Ovary (tissue), 9 donors: Measurements from ENCODE around the gene KLRB1. TPM values are rescaled to one million over a fixed set of nuclear protein-coding genes. Genes with fewer than 3 reads are reported as not detected.
"Not testable (repeated sequence)": the region's sequence is repeated elsewhere in the genome, so short reads cannot be mapped to it uniquely, and the experiment has no call there.

ENCODE experiments used
- DNase-seq, 5 donors: peaks; one replicate each; pipeline ENCODE4 v3.0.0-alpha.2; 2019 to 2020
- H3K27ac ChIP-seq, 2 donors: fragments of 200-600 bp; one replicate each; pipeline versions ENCODE4 v1.5.1 to v1.8.0; 2019 to 2022
- H3K27me3 ChIP-seq: fragments of 200-600 bp; one replicate; pipeline ENCODE4 v1.8.0; 2022
- H3K36me3 ChIP-seq: fragments of 200-600 bp; sonication (generic); one replicate; pipeline ENCODE4 v1.5.1; 2019
- H3K4me1 ChIP-seq: one replicate; pipeline ENCODE4 v1.8.1; 2013; ENCODE audit warnings: mild to moderate bottlenecking, moderate library complexity; ENCODE audit not compliant: insufficient read depth
- H3K4me3 ChIP-seq: fragments of 200-600 bp; sonication (generic); one replicate; pipeline ENCODE4 v1.5.1; 2017
- H3K9me3 ChIP-seq, 2 donors: fragments of 200-600 bp in 1 of 2; sonication (generic) in 1 of 2; one replicate each; pipeline versions ENCODE4 v1.5.1 to v1.8.1; 2013 to 2019; ENCODE audit warnings: mild to moderate bottlenecking in 1 of 2, moderate library complexity in 1 of 2
- EP300 ChIP-seq: sonication (generic); formaldehyde crosslinking; IDR thresholded peaks from one replicate; pipeline ENCODE4 v1.6.1; 2017; ENCODE audit warnings: antibody characterized with exemption
- POLR2A ChIP-seq: fragments of 450-650 bp; IDR thresholded peaks from one replicate; pipeline ENCODE4 v1.6.1; 2017; ENCODE audit warnings: antibody characterized with exemption, mild to moderate bottlenecking, moderate library complexity
- WGBS, 3 donors: extraction: QIAGEN DNeasy Blood & Tissue Kit in 1 of 3; methylation state at CpG; one replicate each; pipeline versions ENCODE4 v1.1.5 to v1.1.7; 2013 to 2017; 5-methylcytosine and 5-hydroxymethylcytosine counted together
- intact Hi-C, 4 donors: fragments of 100-400 bp; cut with DNase I; formaldehyde crosslinking; loops; one replicate each; pipeline versions ENCODE4 v1.11.0 to v1.15.1; 2022 to 2023
- polyA plus RNA-seq, 2 donors: library from polyadenylated mRNA; stranded (reverse); fragments of 200-250 nt in 1 of 2; fragments of 350-450 nt in 1 of 2; fragmentation: Illumina TruSeq in 1 of 2; extraction: RNeasy Lipid Tissue Mini Kit (QIAGEN cat#74804) in 1 of 2; gene quantifications; one replicate each; pipeline ENCODE4 v1.2.3, GENCODE V29; 2013 to 2014
- total RNA-seq, 7 donors: library from RNA; depleted of rRNA in 2 of 7; stranded (reverse); fragments of >200 nt in 2 of 7; fragmentation: NEBNext Ultra II Directional in 3 of 7; extraction: Animal tissue kit (Norgen Biotek cat#: 25700) in 3 of 7; gene quantifications; one replicate each; pipeline versions ENCODE4 v1.1.0 to v1.2.4, GENCODE V29; 2016 to 2023
- TF ChIP-seq, protein P1 (sequence below), 3 donors: fragments of 450-650 bp in 2 of 3; fragments of 200-600 bp in 1 of 3; IDR thresholded peaks; one replicate each; pipeline versions ENCODE4 v1.5.1 to v1.8.0; 2016 to 2022; ENCODE audit warnings: antibody characterized with exemption in 3 of 3, mild to moderate bottlenecking in 1 of 3
- donor health status: DM: no; HTN: no; CAD: no; lungs with moderate emphysema.
- donor health status: DM: no; HTN: no; CAD: no.
- donor health status: Bipolar disorder and iron deficiency.
- donor health status: DM: yes; HTN: yes; CAD: no.
- donor health status: DM: no; HTN: no; CAD: no.
- donor health status: DM: yes; HTN: yes; CAD: no.

The KLRB1 gene
- total and polyA plus RNA-seq, 9 donors, result 0.15 to 2.8 (median 0.38) TPM; not detected in 2

GRCh38 chr12:9617124-9617523 lies 9.4 kb upstream of the KLRB1 start:
- H3K4me3 ChIP-seq, result no peak overlapping the region
- no peak overlapping the region for H3K27ac ChIP-seq
- no peaks in the 10 kb centered on the region for H3K27me3 ChIP-seq
- TF ChIP-seq, protein P1, sequence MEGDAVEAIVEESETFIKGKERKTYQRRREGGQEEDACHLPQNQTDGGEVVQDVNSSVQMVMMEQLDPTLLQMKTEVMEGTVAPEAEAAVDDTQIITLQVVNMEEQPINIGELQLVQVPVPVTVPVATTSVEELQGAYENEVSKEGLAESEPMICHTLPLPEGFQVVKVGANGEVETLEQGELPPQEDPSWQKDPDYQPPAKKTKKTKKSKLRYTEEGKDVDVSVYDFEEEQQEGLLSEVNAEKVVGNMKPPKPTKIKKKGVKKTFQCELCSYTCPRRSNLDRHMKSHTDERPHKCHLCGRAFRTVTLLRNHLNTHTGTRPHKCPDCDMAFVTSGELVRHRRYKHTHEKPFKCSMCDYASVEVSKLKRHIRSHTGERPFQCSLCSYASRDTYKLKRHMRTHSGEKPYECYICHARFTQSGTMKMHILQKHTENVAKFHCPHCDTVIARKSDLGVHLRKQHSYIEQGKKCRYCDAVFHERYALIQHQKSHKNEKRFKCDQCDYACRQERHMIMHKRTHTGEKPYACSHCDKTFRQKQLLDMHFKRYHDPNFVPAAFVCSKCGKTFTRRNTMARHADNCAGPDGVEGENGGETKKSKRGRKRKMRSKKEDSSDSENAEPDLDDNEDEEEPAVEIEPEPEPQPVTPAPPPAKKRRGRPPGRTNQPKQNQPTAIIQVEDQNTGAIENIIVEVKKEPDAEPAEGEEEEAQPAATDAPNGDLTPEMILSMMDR (IDR thresholded peaks at IDR 0.05), result no peak
- no peak for TF ChIP-seq EP300
- TF ChIP-seq POLR2A, result no peak
- no peaks in the 10 kb centered on the region for H3K36me3 ChIP-seq
- no peaks in the 10 kb centered on the region for H3K9me3 ChIP-seq
- WGBS, 3 donors, result 89 to 90% (median 89%) methylated on average over 6 of the region's 6 CpGs
- intact Hi-C loops, result no loop called here
- no peak for DNase-seq
- H3K4me1 ChIP-seq, result no peaks in the 10 kb centered on the region

DNA sequence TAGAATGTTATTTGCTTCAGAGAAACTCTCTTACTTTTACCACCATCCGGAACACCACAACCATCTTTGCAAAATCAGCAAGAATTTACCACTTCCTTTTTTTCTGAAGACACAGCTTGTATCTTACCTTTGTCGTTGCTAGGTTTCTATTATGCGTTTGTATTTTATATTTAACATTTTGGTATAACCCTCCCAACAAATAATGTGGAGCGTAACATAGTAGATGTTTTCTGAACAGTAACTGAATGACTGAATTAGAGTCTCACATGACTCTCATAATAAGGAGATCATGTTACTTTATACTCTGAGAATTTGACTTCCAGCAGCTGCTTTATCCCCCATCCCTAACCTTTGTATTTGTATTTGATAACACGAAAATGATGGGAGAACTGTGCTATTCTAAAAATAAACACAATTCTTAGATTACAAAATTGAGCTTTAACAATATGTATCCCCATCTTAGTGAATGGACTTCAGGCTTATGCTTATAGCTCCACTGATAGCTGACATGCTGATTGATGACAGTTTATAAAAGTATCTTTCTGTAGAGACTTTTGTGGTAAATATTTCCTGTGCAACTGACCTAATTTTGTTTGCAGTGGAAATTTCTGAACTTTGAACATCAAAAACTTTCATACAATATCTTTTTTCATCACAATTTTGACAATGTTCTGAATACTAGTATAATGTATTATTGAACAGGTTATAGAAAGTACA lies 7.9 kb upstream of the KLRB1 start:
- TF ChIP-seq, protein P1 (IDR thresholded peaks at IDR 0.05), result no peak
- no peak for TF ChIP-seq EP300
- TF ChIP-seq POLR2A, result no peak
- Histone ChIP-seq H3K27me3 (no peaks in the 10 kb centered on the region), H3K27ac (no peak overlapping the region), H3K4me1 (no peaks in the 10 kb centered on the region), H3K36me3 (no peaks in the 10 kb centered on the region), H3K4me3 (no peak overlapping the region), H3K9me3 (peaks cover 0 to 1% of the 10 kb centered on the region in 2 donors)
- DNase-seq, result no peak
- 44 to 50% (median 47%) methylated on average over 5 of the region's 5 CpGs for WGBS, 3 donors
- intact Hi-C loops, result no loop called here

- H3K27ac ChIP-seq, DNase-seq, H3K36me3 ChIP-seq, H3K4me3 ChIP-seq, H3K27me3 ChIP-seq, intact Hi-C loops, H3K4me1 ChIP-seq, H3K9me3 ChIP-seq: not testable (repeated sequence)
- WGBS, 3 donors, result 96 to 97% (median 97%) methylated on average over 5 of the region's 5 CpGs
These were observed 2.9 kb upstream of the KLRB1 start for GRCh38 chr12:9610606-9611005.

DNA sequence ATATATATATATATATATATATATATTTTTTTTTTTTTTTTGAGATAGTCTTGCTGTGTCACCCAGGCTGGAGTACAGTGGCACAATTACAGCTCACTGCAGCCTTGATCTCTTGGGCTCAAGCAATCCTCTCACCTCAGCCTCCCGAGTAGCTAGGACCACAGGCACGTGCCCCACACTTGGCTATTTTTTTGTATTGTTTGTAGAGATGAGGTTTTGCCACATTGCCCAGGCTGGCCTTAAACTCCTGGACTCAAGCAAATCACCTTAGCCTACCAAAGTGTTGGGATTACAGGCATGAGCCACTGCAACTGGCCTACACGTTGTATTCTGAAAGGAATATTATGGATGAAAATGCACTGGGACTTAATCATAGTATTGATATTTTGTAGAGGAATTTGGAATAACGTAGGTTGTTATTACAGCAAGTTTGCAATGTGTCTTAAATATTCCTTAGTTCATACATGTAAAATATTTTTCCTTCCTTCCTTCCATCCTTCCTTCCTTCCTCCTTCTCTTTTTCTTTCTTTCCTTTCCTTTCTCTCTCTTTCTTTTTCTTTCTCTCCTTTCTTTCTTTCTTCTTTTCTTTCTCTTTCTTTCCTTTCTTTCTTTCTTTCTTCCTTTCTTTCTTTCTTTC lies 862 bp downstream of the KLRB1 start:
- Histone ChIP-seq H3K36me3 (no peaks in the 10 kb centered on the region), H3K9me3 (peaks cover 0 to 4% of the 10 kb centered on the region in 2 donors), H3K27me3 (no peaks in the 10 kb centered on the region), H3K4me3 (no peak overlapping the region), H3K4me1 (no peaks in the 10 kb centered on the region), H3K27ac (no peak overlapping the region)
- WGBS, 3 donors, result 79 to 93% (median 88%) methylated on average over 4 of the region's 4 CpGs
- intact Hi-C loops, result no loop called here
- TF ChIP-seq, protein P1 (IDR thresholded peaks at IDR 0.05), result no peak
- TF ChIP-seq POLR2A (no peak), EP300 (no peak)
- no peak for DNase-seq

DNA sequence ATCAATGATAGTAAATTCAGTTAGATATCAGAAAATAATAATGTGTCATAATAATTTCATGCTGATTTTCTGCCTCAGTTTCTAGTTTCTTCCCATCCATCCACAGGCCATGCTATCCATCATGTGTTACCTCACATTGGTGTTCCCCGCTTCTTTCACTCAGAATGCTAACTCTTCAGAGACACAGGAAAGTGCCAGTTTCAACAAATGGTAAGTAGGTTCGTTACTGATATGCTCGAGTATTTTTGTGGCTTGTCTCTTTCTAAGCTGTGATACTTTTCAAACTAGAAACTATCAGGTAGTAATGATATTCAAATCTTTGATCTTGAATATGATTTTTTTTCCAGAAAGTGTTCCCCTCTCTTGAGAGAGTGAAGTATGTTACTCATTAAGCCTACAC lies 1.5 kb downstream of the KLRB1 start:
- H3K27ac ChIP-seq, result no peak overlapping the region
- WGBS, 3 donors, result 90 to 92% (median 92%) methylated on average over 3 of the region's 3 CpGs

More for the DNA sequence above, 1.5 kb downstream of the KLRB1 start:
- peaks cover 0 to 4% of the 10 kb centered on the region in 2 donors for H3K9me3 ChIP-seq
- no peaks in the 10 kb centered on the region for H3K4me1 ChIP-seq
- intact Hi-C loops, result no loop called here
- H3K4me3 ChIP-seq, result no peak overlapping the region
- TF ChIP-seq, protein P1 (IDR thresholded peaks at IDR 0.05), result no peak
- TF ChIP-seq EP300, result no peak
- TF ChIP-seq POLR2A, result no peak
- H3K36me3 ChIP-seq, result no peaks in the 10 kb centered on the region
- no peaks in the 10 kb centered on the region for H3K27me3 ChIP-seq
- DNase-seq, result no peak
